ENCODE measurements around the gene PLAGL1.
A peak's percentile ranks its signal among the peaks of the same experiment; 100 is the strongest.
"Not testable (repeated sequence)": the region's sequence is repeated elsewhere in the genome, so short reads cannot be mapped to it uniquely, and the experiment has no call there.

PLAGL1 gene

DNA sequence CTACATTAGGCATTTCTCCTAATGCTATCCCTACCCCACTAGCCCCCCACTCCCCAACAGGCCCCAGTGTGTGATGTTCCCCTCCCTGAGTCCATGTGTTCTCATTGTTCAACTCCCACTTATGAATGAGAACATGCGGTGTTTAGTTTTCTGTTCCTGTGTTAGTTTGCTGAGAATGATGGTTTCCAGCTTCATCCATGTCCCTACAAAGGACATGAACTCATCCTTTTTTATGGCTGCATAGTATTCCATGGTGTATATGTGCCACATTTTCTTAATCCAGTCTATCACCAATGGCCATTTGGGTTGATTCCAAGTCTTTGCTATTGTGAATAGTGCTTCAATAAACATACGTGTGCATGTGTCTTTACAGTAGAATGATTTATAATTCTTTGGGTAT, 1.6 kb upstream of the PLAGL1 start:
- DNase-seq (ENCODE audit: low read depth), result not testable (repeated sequence)

- no peak for DNase-seq (ENCODE audit: low read depth)
Observed at GRCh38 chr6:144008846-144009245, 787 bp upstream of the PLAGL1 start.

DNA sequence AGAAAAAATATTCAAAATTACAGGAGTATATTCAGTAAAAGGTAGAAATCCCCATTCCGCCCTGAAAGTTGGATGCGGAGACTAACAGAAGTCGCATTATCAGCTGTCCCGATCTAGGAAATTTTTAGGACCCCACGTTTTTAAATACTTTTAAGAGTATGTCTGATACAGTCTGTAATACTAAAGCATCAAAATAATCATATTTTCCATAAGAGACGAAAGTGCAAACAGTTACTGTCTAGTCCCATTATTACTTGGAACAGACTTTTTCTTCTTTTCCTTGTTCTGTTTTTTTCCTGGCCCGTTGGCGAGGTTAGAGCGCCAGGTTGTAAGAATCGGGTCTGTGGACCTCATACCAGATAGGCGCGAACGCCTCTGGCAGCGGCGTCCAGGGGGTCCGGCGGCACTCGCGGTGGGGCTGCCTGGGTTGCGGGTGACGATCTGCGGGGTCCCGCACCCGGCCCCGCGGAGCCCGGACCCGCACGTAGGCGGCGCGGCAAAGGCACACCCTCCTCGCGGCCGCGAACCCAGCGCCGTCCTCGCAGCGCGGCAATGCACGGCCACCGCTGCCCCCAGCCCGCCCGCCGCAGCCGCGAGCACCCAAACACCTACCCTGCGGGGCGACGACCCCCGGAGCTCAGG, 460 bp downstream of the PLAGL1 start:
- DNase-seq (ENCODE audit: low read depth), result peak; percentile 23

- DNase-seq (ENCODE audit: low read depth), result peak; percentile 68
Observed at GRCh38 chr6:144006736-144007477, 1.2 kb downstream of the PLAGL1 start.

DNA sequence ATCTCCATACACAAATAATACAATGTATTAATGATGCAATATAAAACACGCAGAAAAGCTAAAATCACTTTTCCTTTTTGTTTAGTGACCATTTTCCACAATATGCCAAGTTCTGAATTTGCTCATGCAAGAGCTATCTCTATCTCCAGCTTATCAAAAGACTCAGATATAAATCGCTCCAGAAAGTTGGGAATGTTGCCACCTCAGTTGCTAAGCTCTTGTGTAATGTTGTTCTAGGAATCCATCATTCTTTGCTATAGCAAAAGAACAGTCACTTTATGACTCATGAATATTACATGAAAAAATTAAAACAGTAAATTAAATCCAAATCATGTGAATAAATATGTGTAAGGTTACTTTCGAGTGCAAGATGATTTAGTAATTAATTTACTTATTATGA, 8.7 kb downstream of the PLAGL1 start:
- DNase-seq (ENCODE audit: low read depth), result peak; percentile 64

DNA sequence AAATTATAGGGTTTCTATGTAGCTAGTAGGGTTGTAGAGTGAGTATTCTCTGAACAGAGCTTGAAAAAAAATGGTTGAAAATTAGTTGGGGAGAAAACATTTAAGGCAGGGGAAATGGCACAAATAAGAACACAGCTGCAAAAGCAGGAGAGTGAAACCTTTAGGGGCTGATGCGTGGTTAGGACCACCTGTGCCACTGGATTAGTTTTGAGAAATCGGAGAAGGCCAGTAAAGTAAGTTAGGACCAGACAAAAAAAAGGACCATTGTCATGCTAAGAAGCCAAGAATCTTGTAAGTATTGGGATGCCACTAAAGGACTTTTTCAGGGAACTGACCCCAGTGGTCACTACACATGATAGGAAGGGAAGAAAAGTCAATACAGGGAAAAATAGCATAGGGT, 9.4 kb downstream of the PLAGL1 start:
- no peak for DNase-seq (ENCODE audit: low read depth)

DNA sequence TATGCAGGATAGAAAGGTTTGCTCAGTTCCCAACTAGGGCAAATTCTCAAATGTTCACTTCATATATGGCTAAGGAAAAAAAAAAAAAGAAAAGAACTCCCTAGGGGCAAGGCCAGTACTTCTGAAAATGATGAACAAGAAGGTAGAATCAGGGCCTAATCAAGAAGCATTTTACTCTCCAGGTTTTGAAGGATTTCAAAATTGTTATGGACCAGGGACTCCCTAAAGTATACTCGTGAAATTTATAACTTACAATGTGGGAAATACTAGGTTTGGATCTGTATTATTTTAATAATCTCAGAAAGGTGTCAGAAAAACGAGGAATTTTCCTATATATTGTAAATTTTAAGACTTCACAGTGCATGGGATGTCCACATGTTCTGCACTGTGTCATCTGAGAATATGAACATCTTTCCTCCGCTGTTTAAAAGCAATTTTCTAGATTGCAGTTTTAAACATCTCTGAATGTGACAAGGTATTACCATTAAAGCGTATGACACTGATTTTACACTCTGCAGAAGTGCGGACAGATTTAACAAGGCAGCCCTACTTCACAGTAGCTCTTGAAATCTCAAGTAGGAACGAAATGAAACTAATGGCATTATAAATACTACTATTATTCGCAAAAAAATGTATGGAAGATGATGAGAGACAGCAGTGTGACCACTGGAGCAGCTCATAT, 14.0 kb downstream of the PLAGL1 start:
- no peak for DNase-seq (ENCODE audit: low read depth)

DNA sequence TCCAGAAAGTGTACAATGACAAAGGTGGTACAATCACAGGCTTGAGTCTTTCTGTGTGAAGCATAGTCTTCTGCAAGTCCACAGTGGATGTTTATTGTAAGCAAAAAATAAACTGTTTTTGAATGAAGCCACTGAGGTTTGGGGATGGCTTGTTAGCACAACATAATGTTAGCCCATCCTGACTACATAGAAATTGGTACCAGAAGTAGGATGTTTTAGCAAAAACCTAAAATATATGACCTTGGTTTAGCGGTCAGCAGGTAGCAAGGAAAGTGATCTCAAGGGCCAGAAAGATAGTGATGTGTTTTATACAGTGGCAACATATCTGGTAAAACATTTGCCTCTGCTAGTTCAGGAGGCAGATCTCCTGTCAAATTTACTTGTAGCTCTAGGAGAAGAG, 15.8 kb downstream of the PLAGL1 start:
- no peak for DNase-seq (ENCODE audit: low read depth)

DNA sequence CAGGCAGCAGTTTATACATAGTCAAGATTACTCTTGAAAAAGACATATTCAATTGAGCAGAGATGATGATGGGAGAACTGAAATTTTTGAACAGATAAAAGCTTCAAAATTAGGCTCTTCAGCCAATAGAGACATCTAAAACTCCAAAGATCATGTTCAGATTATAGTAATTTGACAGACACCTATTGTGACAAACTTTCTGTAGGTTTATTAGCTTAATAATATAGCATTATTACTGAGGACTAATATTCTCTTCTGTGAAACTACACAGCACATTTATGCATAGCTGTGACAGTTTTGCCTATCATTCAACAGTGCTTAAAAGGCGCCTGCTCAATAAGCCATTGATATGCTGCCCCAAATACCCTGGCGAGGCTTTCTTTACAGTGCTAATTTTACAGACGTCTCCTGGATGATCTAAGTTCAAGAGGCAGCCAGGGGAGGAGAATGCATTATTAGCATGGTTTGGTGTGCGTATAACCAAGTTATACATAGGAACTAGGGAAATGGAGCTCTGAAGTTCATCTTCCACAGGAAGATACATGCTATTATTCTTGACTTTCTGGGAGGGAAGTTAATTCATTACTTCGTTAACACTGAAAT, 21.5 kb downstream of the PLAGL1 start:
- no peak for DNase-seq (ENCODE audit: low read depth)

- no peak for DNase-seq (ENCODE audit: low read depth)
Observed at GRCh38 chr6:143984666-143985065, 23.4 kb downstream of the PLAGL1 start.

DNA sequence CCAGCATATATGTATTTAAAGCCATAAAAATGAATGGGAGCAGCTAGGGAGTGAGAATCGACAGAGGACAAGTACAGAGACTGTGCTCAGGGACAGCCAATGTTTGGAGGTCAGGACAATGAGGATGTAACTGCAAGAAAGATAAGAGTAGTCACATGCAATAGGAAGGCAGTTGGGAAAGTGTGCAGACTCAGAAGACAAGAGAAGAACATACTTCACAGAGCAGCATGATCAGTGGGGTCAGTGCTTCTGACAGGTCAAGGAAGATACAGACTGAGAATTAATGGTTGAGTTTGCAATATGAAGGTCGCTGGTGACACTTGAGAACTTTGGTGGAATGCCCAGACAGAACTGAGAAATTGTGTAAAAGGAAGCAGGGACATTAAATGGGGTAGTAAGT, 25.1 kb downstream of the PLAGL1 start:
- DNase-seq (ENCODE audit: low read depth), result no peak

- DNase-seq (ENCODE audit: low read depth), result no peak
Observed at GRCh38 chr6:143980921-143981320, 27.1 kb downstream of the PLAGL1 start.

DNA sequence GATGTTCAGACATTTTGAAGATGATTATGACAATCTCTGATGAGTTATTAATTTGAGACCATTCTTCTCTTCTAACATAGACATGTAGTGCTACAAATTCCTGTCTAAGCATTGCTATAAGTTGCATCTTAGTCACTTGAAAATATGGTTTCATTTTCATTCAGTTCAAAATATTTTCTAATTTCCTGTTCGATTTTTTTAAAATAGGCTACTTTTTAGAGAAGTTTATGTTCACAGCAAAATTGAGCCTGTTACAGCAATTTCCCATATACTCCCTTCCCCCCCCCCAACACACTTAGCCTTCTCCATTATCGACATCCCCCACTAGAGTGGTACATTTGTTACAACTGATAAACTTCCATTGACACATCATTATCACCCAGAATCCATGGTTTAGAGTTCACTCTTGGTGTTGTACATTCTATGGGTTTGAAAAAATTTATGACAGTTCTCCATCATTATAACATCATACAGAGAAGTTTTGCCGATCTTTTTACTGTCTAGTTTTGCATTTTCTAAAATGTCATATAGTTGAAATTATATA, 31.2 kb downstream of the PLAGL1 start:
- no peak for DNase-seq (ENCODE audit: low read depth)

DNA sequence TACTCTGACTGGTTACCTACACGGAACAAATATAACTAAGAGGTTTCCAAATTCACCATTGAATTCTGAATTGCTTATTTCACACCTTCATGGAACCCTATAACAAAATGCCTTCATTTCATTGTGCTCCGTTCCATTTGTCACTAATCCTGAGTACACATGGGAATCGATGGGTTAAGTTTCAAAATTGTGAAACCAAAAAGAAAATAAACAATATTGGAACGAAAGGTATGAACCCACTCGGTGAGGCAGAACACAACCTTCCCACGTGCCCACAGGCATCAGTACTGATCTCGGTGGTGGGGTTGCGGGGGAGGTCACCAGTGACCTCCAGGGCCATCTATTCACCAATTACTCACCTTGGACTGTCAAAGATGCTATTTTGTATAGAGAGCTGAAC, 34.0 kb downstream of the PLAGL1 start:
- no peak for DNase-seq (ENCODE audit: low read depth)

DNA sequence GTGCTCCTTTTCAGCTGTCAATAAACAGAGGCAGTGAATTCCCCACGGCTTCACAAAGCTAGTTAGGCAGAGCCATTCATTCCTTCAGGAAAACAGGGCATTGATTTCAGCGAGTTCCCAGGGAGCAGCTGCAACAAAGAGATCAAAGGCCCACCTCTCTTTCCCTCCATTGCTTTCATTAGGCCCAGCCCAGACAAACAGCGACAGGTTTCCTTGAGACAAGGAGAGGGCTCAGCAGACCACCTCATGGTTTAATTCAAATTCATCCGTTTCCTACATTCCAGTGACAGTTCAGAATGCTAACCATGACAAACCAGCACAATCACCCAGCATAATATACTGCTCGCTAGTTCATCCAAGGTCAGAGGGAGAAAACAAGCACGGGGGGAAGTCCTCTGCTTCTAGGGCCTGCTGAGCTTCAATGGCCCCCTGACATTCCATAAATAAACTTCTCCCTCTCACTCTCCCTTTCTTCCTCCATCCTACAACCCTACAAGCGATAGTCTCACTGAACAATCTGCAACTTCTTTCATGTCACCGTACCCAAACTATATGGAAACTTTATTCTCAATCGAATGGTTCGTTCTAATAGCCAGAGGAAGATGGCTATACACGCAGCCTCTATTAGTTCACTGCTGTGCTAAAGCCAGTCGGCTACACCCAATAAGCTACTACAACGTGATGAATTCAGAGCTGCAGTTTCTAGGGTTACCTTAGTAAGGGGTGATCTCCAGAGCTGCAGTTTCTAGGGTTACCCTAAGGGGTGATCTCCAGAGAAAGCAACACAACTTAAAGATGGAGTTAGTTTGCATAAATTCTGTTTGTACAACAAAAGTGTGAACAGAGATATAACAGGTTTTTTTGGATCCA, 34.7 kb downstream of the PLAGL1 start:
- no peak for DNase-seq (ENCODE audit: low read depth)

GRCh38 chr6:143971482-143972205, 36.4 kb downstream of the PLAGL1 start:
- DNase-seq (ENCODE audit: low read depth), result peak; percentile 24

DNA sequence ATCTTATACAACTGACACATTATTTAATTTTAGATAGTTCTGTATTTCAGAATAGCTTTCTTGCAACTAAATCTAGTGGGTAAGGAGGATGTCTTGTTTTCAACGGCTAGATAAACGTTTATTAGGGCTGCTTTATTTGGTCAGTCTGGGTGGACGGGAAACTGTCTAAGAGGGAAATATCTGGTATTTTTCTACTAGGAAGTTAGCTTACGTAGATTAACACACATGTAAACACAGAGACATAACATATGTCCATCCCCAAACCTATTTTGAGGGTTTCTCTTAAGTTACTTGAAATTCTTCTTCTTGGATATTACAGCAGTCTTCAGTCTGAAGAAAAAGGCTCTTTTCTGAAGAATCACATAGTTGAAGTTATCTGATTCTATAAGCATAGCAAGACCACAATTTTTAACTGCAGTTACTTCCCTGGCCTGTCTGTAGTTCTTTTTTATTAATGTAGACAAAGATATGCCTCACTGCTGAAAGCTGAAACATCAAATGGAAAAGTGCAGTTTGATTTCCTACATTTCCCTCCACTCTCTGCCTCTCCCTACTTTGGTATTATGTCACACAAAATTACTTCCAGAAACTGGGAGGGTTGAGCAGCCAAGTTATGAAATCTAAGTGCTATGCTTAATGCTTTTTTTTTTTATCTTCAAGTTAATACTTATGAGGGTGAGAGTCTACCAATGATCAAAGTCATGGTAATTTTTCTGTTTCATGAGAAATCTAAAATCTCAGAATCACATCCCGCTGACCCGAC, 37.4 kb downstream of the PLAGL1 start:
- DNase-seq (ENCODE audit: low read depth), result no peak

- no peak for DNase-seq (ENCODE audit: low read depth)
Observed at GRCh38 chr6:143969077-143969476, 39.0 kb downstream of the PLAGL1 start.

DNA sequence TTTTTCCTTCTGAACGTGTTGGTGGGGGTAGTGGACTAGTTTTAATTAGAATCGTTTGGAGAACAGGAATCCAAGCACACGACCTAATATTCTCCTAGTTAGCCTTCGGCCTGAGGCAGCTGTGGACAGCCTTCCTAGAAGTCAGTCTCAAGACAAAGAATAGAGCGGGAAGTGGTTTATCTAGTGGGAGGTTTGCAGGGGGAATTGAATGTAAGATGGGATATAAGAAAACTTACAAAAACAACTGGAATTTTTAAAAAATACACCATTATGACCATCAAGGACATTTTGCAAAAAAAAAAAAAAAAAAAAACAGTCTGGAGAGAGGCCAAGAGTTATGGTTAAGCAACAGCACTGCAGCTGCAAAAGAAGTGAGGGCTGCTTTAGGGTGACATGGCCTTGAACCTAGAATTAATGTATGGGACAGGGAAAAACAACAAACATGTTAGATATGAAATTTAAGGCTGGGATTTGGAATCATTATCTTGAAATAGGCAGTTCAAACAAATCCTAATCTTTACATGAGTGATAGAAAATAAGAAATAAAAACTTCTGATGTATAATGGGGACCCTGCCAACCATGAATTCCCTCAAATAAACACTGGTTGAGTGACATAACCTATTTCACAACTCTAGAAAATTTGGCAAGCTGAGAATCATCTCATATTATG, 40.2 kb downstream of the PLAGL1 start:
- no peak for DNase-seq (ENCODE audit: low read depth)

DNA sequence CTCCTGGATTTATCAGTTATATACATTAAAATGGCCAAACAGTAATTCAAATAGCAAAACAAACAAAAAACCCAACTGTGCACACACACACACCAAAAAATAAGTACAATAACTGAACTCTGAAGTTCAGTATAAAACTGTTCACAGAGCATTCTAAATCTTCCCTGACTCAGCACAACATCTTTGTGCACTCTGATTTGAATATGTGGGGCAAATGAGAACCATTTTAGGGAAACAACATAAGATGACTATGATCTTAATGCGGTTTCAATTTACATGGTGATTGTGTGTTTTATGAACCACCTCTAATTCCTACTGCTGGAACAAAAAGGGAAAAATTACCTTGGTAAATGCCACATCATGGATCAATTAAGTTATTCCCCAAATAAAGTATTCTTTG, 41.7 kb downstream of the PLAGL1 start:
- no peak for DNase-seq (ENCODE audit: low read depth)
